HFFc6 (cell line): ENCODE data around the gene LONP2. TPM values are rescaled to one million over a fixed set of nuclear protein-coding genes. Genes with fewer than 3 reads are reported as not detected.

Experiments used
- DNase-seq: peaks from one replicate; pipeline ENCODE4 v3.0.0-alpha.2; 2018
- H3K27ac Mint-ChIP-seq: 2 replicates; pipeline ENCODE4 v1.8.0; 2020; ENCODE audit warnings: mild to moderate bottlenecking, mixed read lengths
- H3K27me3 Mint-ChIP-seq: 2 replicates; pipeline ENCODE4 v1.8.0; 2021; ENCODE audit warnings: mild to moderate bottlenecking, moderate library complexity, mixed read lengths; ENCODE audit not compliant: insufficient read depth
- H3K36me3 Mint-ChIP-seq: 2 replicates; pipeline ENCODE4 v1.8.0; 2021; ENCODE audit warnings: low read depth, mixed read lengths
- H3K4me1 Mint-ChIP-seq: 2 replicates; pipeline ENCODE4 v1.8.0; 2020; ENCODE audit warnings: low read depth, mixed read lengths
- H3K4me3 Mint-ChIP-seq: 2 replicates; pipeline ENCODE4 v1.8.0; 2020; ENCODE audit warnings: mild to moderate bottlenecking, moderate library complexity, mixed read lengths
- H3K9me3 Mint-ChIP-seq: 2 replicates; pipeline ENCODE4 v1.8.0; 2020; ENCODE audit warnings: mild to moderate bottlenecking, mixed read lengths
- total RNA-seq, 6 experiments: library from RNA; stranded (reverse); fragmentation: NEBNext Ultra II Directional; extraction: Animal tissue kit (Norgen Biotek cat#: 25700); gene quantifications; 2 replicates in 1 of 6; 3 replicates in 5 of 6; pipeline ENCODE4 v1.2.3, GENCODE V29; 2021
- TF ChIP-seq, protein P1 (sequence below): fragments of 200-600 bp; sonication (generic); IDR thresholded peaks from 2 replicates; pipeline ENCODE4 v1.5.0; 2021; ENCODE audit warnings: antibody characterized with exemption, mild to moderate bottlenecking

Gene LONP2
- total RNA-seq, 6 experiments from 2014 or later = 64.3 to 80.1 (median 72.8) TPM

DNA sequence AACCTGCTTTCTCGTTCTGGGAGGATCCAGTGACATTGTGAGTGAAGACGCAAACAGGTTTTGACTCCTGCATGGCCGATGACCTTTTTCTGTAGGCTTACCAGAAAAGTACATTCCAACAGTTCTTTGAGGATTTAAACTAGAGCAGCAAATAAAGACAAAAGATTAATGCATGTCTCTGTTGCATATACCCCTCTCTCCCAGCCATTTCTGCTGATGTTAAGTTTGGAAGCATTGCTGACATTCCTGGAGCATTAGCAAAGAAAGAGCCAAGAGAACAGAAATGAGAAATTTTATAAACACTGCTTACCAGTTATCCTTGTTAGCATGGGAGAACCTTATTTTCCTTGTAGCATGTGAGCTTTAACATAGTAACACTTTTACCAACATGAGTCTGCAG, 91.9 kb downstream of the LONP2 start:
- TF ChIP-seq, protein P1, sequence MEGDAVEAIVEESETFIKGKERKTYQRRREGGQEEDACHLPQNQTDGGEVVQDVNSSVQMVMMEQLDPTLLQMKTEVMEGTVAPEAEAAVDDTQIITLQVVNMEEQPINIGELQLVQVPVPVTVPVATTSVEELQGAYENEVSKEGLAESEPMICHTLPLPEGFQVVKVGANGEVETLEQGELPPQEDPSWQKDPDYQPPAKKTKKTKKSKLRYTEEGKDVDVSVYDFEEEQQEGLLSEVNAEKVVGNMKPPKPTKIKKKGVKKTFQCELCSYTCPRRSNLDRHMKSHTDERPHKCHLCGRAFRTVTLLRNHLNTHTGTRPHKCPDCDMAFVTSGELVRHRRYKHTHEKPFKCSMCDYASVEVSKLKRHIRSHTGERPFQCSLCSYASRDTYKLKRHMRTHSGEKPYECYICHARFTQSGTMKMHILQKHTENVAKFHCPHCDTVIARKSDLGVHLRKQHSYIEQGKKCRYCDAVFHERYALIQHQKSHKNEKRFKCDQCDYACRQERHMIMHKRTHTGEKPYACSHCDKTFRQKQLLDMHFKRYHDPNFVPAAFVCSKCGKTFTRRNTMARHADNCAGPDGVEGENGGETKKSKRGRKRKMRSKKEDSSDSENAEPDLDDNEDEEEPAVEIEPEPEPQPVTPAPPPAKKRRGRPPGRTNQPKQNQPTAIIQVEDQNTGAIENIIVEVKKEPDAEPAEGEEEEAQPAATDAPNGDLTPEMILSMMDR = no peak
- peak; percentile 65 for DNase-seq
- H3K9me3 Mint-ChIP-seq = 0 out of 2 replicates have a peak, but pooled peaks cover 4% of the 10 kb centered on the region
- H3K4me1 Mint-ChIP-seq = peaks cover 39% of the 10 kb centered on the region
- peaks cover 47% of the 10 kb centered on the region for H3K36me3 Mint-ChIP-seq
- no peaks in the 10 kb centered on the region for H3K27me3 Mint-ChIP-seq
- peak overlapping the region; percentile 60 for H3K4me3 Mint-ChIP-seq
- H3K27ac Mint-ChIP-seq = peak overlapping the region; percentile 96

DNA sequence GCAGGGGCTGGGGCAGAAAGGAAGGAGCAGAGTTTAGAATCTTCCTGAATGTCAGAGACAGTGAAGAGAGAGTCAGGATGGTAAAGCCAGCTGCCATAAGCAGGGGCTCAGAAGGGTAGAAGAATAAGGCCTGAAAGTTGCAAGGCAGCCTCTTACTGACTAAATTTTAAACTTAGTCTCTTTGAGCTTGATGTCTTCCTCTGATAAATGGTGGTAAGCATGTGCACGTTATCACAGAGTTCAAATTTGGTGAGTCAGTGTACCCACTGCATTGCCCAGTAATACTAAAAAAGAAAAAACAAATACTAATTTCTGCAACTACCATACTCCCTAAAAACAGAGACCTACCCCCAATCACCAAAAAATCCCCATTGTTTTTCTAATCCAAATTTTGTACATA, 96.0 kb downstream of the LONP2 start:
- TF ChIP-seq, protein P1 = no peak
- Mint-ChIP-seq H3K27me3 (no peaks in the 10 kb centered on the region), H3K36me3 (peaks cover 46% of the 10 kb centered on the region), H3K27ac (peak overlapping the region; percentile 8; the same call in 1 of the 2 replicates), H3K4me1 (peaks cover 31% of the 10 kb centered on the region), H3K9me3 (0 out of 2 replicates have a peak, but pooled peaks cover 4% of the 10 kb centered on the region), H3K4me3 (no peak overlapping the region)
- no peak for DNase-seq

DNA sequence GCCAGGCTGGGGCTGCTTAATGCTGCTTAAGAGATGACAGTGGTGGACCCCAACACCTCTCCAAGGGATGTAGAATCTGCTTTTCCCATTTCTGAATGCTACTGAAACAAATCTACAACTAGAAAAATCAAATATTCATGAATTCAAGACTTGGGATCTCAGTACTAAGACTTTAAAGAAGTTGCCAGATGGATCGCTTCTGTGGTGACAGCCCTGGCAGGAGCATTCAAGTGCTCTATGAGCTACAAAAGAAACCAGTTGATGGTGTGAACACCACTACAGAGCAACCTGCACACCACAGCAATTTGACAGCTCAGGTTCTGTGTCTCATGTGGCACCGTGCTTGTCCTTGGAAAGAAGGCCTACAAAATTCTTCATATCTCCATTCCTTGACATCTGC, 98.5 kb downstream of the LONP2 start:
- peaks cover 32% of the 10 kb centered on the region for H3K36me3 Mint-ChIP-seq
- TF ChIP-seq, protein P1 = no peak

DNA sequence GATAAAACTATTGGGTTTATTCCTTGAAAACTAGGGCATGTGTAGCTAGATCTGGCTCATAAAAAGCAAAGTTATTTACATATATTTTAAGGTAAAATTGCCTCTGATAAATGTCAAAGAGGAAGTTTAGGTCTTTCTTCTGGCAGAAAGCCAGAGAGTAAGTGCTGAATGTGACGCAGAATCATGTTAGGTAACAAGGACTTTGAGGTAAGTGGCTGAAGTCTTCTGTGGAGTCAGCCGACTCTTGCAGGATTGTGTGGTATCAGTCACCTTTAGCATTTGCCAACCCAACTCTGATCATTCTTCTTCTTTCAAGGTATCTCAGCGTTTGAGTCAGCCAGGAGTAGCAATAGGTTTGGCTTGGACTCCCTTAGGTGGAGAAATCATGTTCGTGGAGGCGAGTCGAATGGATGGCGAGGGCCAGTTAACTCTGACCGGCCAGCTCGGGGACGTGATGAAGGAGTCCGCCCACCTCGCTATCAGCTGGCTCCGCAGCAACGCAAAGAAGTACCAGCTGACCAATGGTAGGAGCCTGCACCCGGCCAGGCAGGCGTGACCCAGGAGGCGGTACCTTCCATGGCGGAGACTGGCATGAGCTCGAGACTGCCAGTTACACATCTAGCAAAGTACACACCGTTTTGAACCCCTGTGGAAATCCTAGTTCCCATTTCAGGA, 103.2 kb downstream of the LONP2 start:
- Mint-ChIP-seq H3K4me1 (no peaks in the 10 kb centered on the region), H3K4me3 (no peak overlapping the region), H3K27me3 (peaks cover 2% of the 10 kb centered on the region), H3K36me3 (peaks cover 24% of the 10 kb centered on the region), H3K27ac (no peak overlapping the region), H3K9me3 (no peaks in the 10 kb centered on the region)
- TF ChIP-seq, protein P1 = no peak
- no peak for DNase-seq

More for the DNA sequence above, 98.5 kb downstream of the LONP2 start:
- no peak overlapping the region for H3K4me3 Mint-ChIP-seq
- no peak for DNase-seq
- no peaks in the 10 kb centered on the region for H3K9me3 Mint-ChIP-seq
- no peak overlapping the region for H3K27ac Mint-ChIP-seq
- H3K4me1 Mint-ChIP-seq = peaks cover 9% of the 10 kb centered on the region; the same call in 1 of the 2 replicates
- H3K27me3 Mint-ChIP-seq = no peaks in the 10 kb centered on the region

DNA sequence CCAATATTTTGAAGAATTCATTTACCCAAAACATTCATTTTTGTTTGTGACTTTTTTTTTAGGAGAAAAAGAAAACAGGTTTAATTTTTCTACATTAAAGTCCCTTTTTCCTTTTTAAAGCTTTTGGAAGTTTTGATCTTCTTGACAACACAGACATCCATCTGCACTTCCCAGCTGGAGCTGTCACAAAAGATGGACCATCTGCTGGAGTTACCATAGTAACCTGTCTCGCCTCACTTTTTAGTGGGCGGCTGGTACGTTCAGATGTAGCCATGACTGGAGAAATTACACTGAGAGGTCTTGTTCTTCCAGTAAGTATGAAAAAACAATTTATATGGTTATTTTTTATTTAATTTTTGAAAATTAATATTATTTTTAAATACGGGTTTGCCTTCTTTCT, 103.9 kb downstream of the LONP2 start:
- no peaks in the 10 kb centered on the region for H3K9me3 Mint-ChIP-seq
- no peak for DNase-seq

More for the DNA sequence above, 103.9 kb downstream of the LONP2 start:
- peaks cover 22% of the 10 kb centered on the region for H3K36me3 Mint-ChIP-seq
- no peak overlapping the region for H3K4me3 Mint-ChIP-seq
- H3K4me1 Mint-ChIP-seq = no peaks in the 10 kb centered on the region
- H3K27me3 Mint-ChIP-seq = peaks cover 2% of the 10 kb centered on the region
- TF ChIP-seq, protein P1 = no peak
- no peak overlapping the region for H3K27ac Mint-ChIP-seq
